ENCODE results near the gene CHID1. TPM values are rescaled to one million over a fixed set of nuclear protein-coding genes. Genes with fewer than 3 reads are reported as not detected.

The CHID1 gene
- total and polyA plus RNA-seq, 2 of the 8 experiments (the other 6 are each of a cell fraction or from before 2014, with no cell fraction given): 81.2 to 88.5 TPM

- Histone ChIP-seq H3K56ac (replicated peaks; ENCODE audit: insufficient read length, low read depth, low read length) (no peak overlapping the region), H2BK12ac (ENCODE audit: low read depth, low read length) (no peak overlapping the region), H3K4me3 (ENCODE audit: extremely low read depth in 1 of 4, insufficient read depth in 2 of 4, low read depth in 3 of 4, low read length in 4 of 4) (no peak overlapping the region), H3K4me1 (replicated peaks in 1 of 4; ENCODE audit: control insufficient read depth in 3 of 4, insufficient read depth in 4 of 4, low read length in 3 of 4) (peaks cover 0 to 33% (median 23%) of the 10 kb centered on the region in 4 experiments; a peak in 6 of 7 replicates), H3K79me1 (ENCODE audit: low read depth, low read length) (peaks cover 2% of the 10 kb centered on the region), H4K8ac (ENCODE audit: extremely low read depth, insufficient read depth, low read length) (no peak overlapping the region; the same call in 1 of the 2 replicates), H2BK5ac (ENCODE audit: low read depth, low read length) (no peak overlapping the region), H2AK5ac (ENCODE audit: low read depth, low read length) (no peak overlapping the region), H3K4me2 (ENCODE audit: insufficient read depth in 1 of 2, low read depth in 2 of 2, low read length in 2 of 2) (no peak overlapping the region), H2BK15ac (ENCODE audit: low read length) (no peak overlapping the region), H3K23ac (ENCODE audit: insufficient read length) (no peak overlapping the region), H2BK120ac (replicated peaks; ENCODE audit: low read depth, low read length) (no peak overlapping the region), H3K27me3 (replicated peaks in 1 of 4; ENCODE audit: control insufficient read depth in 3 of 4, extremely low read depth in 1 of 4, insufficient read depth in 3 of 4, low read length in 3 of 4) (peaks cover 0 to 2% (median under 1%) of the 10 kb centered on the region in 4 experiments; a peak in 3 of 7 replicates), H4K20me1 (replicated peaks in 1 of 2; ENCODE audit: control insufficient read depth in 1 of 2, insufficient read depth in 2 of 2, low read length in 2 of 2) (peaks cover 18 to 47% of the 10 kb centered on the region in 2 experiments), H4K91ac (replicated peaks; ENCODE audit: insufficient read length, low read length) (no peak overlapping the region), H3K27ac (ENCODE audit: low read depth, low read length) (no peak overlapping the region), H2AFZ (ENCODE audit: low read length) (no peak overlapping the region), H2BK20ac (ENCODE audit: low read length) (no peak overlapping the region), H3K79me2 (ENCODE audit: control insufficient read depth in 1 of 2, insufficient read depth in 2 of 2, low read length in 2 of 2) (no peaks in the 10 kb centered on the region; a peak in 1 of 4 replicates), H3K9me3 (ENCODE audit: insufficient read depth in 2 of 2, low read depth in 1 of 2, low read length in 1 of 2) (no peaks in the 10 kb centered on the region), H3K4ac (replicated peaks; ENCODE audit: insufficient read length, low read depth, low read length) (no peak overlapping the region), H3K14ac (ENCODE audit: insufficient read length) (no peak overlapping the region), H3K36me3 (ENCODE audit: control insufficient read depth in 2 of 4, insufficient read depth in 4 of 4, low read length in 3 of 4) (no peaks in the 10 kb centered on the region), H3K18ac (ENCODE audit: extremely low read depth, low read length) (no peak overlapping the region; the same call in 1 of the 2 replicates), H3K23me2 (ENCODE audit: low read depth, low read length) (peaks cover 18% of the 10 kb centered on the region; the same call in 1 of the 2 replicates), H3K9ac (replicated peaks in 1 of 4; ENCODE audit: extremely low read depth in 1 of 4, low read depth in 3 of 4, low read length in 3 of 4) (no peak overlapping the region), H4K5ac (ENCODE audit: insufficient read length, low read depth, low read length) (no peak overlapping the region)
- WGBS, 2 experiments (ENCODE audit: extremely low coverage in 1 of 2, insufficient coverage in 1 of 2, insufficient read length in 1 of 2, insufficient replicate concordance in 2 of 2, low coverage in 1 of 2, low lambda C conversion rate in 2 of 2, missing lambda C conversion rate in 1 of 2): 89% methylated on average over 11 of the region's 15 CpGs; no CpG with 5 or more reads in 1 of the 2 experiments
- no peak for FAIRE-seq
- no peak for DNase-seq (ENCODE audit: low read depth in 1 of 2, low spot score in 2 of 2)
- CTCF ChIA-PET (ENCODE audit: partially characterized antibody): interaction anchor here (0.6 to 10.5 kb wide), 6 partner anchors 7 to 131 kb away, joined by 3 to 74 read pairs (median 4); partner anchors contain the start of gene TSPAN4
- TF ChIP-seq SAP30 (IDR thresholded peaks at IDR 0.05; ENCODE audit: insufficient read depth, insufficient replicate concordance, low read length) (no peak), CBX5 (IDR thresholded peaks at IDR 0.05; ENCODE audit: low read depth, low read length) (no peak), POU5F1 (IDR thresholded peaks at IDR 0.05; ENCODE audit: low read depth, low read length) (no peak)
- POLR2A ChIA-PET (ENCODE audit: partially characterized antibody): interaction anchor here (1.0 to 13.8 kb wide), 4 partner anchors 11 to 20 kb away, joined by 4 to 234 read pairs (median 11); partner anchors contain the start of genes CD151, POLR2L and TSPAN4
Measured at GRCh38 chr11:852762-853161, 57.8 kb downstream of the CHID1 start.
